CD4-positive, alpha-beta memory T cell (primary cell): Measurements from ENCODE around the gene PHF21A. TPM values are rescaled to one million over a fixed set of nuclear protein-coding genes. Genes with fewer than 3 reads are reported as not detected.
A peak's percentile ranks its signal among the peaks of the same experiment; 100 is the strongest.

ENCODE experiments used
- CTCF ChIA-PET: fragments of 350-600 bp; sonication (Branson Sonifier 250); formaldehyde crosslinking; loops from one replicate; lab custom pipeline; 2021; ENCODE audit warnings: inconsistent platforms; ENCODE audit not compliant: partially characterized antibody; lab: Charles Lee
- POLR2A ChIA-PET: fragments of 350-600 bp; sonication (Branson Sonifier 250); formaldehyde crosslinking; loops from one replicate; lab custom pipeline; 2021; ENCODE audit not compliant: partially characterized antibody; lab: Charles Lee
- DNase-seq, 5 donors: peaks; one replicate each; pipeline versions ENCODE4 v3.0.0 to v3.0.0-alpha.2; 2020 to 2022; ENCODE audit warnings: mixed read lengths in 1 of 5
- H3K27ac ChIP-seq: one replicate; pipeline ENCODE4 v1.7.0; 2013; ENCODE audit warnings: low read depth, low read length
- H3K27me3 ChIP-seq: 2 replicates; pipeline ENCODE4 v1.7.0; 2013; ENCODE audit warnings: mild to moderate bottlenecking, low read length, moderate library complexity; ENCODE audit not compliant: insufficient read depth
- H3K36me3 ChIP-seq: 2 replicates; pipeline ENCODE4 v1.7.0; 2013; ENCODE audit warnings: mild to moderate bottlenecking, low read length, moderate library complexity; ENCODE audit not compliant: insufficient read depth
- H3K4me1 ChIP-seq: 2 replicates; pipeline ENCODE4 v1.7.0; 2013; ENCODE audit warnings: mild to moderate bottlenecking, low read length, moderate library complexity; ENCODE audit not compliant: insufficient read depth
- H3K4me3 ChIP-seq, 2 donors: one replicate each; pipeline ENCODE4 v1.7.0; 2013; ENCODE audit warnings: low read length in 2 of 2, mild to moderate bottlenecking in 1 of 2
- H3K9me3 ChIP-seq, 2 donors: one replicate each; pipeline ENCODE4 v1.7.0; 2013; ENCODE audit warnings: low read length in 2 of 2, control low read depth in 1 of 2; ENCODE audit not compliant: control insufficient read depth in 1 of 2
- H3K27ac Mint-ChIP-seq, 7 donors: one replicate each; pipeline ENCODE4 v1.8.0; 2020 to 2021; ENCODE audit warnings: mixed read lengths in 7 of 7, mild to moderate bottlenecking in 6 of 7, inconsistent platforms in 3 of 7, moderate library complexity in 3 of 7
- H3K27me3 Mint-ChIP-seq, 2 donors: one replicate each; pipeline ENCODE4 v1.8.0; 2020 to 2021; ENCODE audit warnings: mixed read lengths in 2 of 2
- H3K36me3 Mint-ChIP-seq, 2 donors: one replicate each; pipeline ENCODE4 v1.8.0; 2020 to 2021; ENCODE audit warnings: mixed read lengths in 2 of 2, inconsistent platforms in 1 of 2, mild to moderate bottlenecking in 1 of 2
- H3K4me1 Mint-ChIP-seq, 4 donors: one replicate each; pipeline ENCODE4 v1.8.0; 2020 to 2021; ENCODE audit warnings: mixed read lengths in 4 of 4, mild to moderate bottlenecking in 1 of 4
- H3K4me3 Mint-ChIP-seq, 8 donors: one replicate each; pipeline ENCODE4 v1.8.0; 2020 to 2021; ENCODE audit warnings: mixed read lengths in 8 of 8, mild to moderate bottlenecking in 7 of 8, moderate library complexity in 6 of 8, inconsistent platforms in 3 of 8
- H3K9me3 Mint-ChIP-seq, 8 donors: one replicate each; pipeline ENCODE4 v1.8.0; 2020 to 2021; ENCODE audit warnings: mixed read lengths in 8 of 8, mild to moderate bottlenecking in 5 of 8, inconsistent platforms in 3 of 8, moderate library complexity in 1 of 8
- intact Hi-C: fragments of 100-400 bp; cut with micrococcal nuclease; formaldehyde crosslinking; loops from one replicate; pipeline ENCODE4 v1.15.1; 2023
- polyA plus RNA-seq, 2 donors: library from polyadenylated mRNA; unstranded; fragments of 300-500 nt; fragmentation: Illumina TruSeq; gene quantifications; one replicate each; pipeline ENCODE4 v1.2.3, GENCODE V29; 2021
- total RNA-seq, 2 experiments: library from RNA; stranded (reverse); gene quantifications; one replicate each; pipeline ENCODE4 v1.2.3, GENCODE V29; 2021

Gene PHF21A
- total and polyA plus RNA-seq, 4 experiments from 2014 or later = 3.7 to 68.4 (median 42.9) TPM

GRCh38 chr11:45964911-45965389 is 156.3 kb downstream of the PHF21A start:
- peak; percentile 63 to 65 (median 65) for DNase-seq
- Histone ChIP-seq H3K27me3 (no peaks in the 10 kb centered on the region), H3K36me3 (peaks cover 33% of the 10 kb centered on the region), H3K4me1 (no peaks in the 10 kb centered on the region), H3K4me3 (no peak overlapping the region), H3K27ac (no peak overlapping the region), H3K9me3 (no peaks in the 10 kb centered on the region)
- ChIA-PET POLR2A (interaction anchor here (1.2 to 2.1 kb wide), 3 partner anchors 34 to 57 kb away, joined by 3 to 10 read pairs (median 3); partner anchors contain the start of genes FREY1 and PEX16), CTCF (interaction anchor here (0.8 to 4.2 kb wide), 49 partner anchors 9 to 1157 kb away, joined by 3 to 75 read pairs (median 5); partner anchors contain the start of genes CREB3L1 and PEX16)
- no peaks in the 10 kb centered on the region for H3K9me3 Mint-ChIP-seq
- no peak overlapping the region for H3K4me3 Mint-ChIP-seq
- intact Hi-C loops = loop anchor here (1.0 to 10.0 kb wide), 4 partner anchors 41 to 570 kb away; no protein-coding TSS in a partner anchor
- peaks cover 0 to 1% (median 0%) of the 10 kb centered on the region in 4 donors for H3K4me1 Mint-ChIP-seq
- H3K36me3 Mint-ChIP-seq = peaks cover 15 to 31% of the 10 kb centered on the region in 2 donors
- no peak overlapping the region for H3K27ac Mint-ChIP-seq
- H3K27me3 Mint-ChIP-seq = no peaks in the 10 kb centered on the region

GRCh38 chr11:45961751-45962240 is 159.5 kb downstream of the PHF21A start:
- Histone ChIP-seq H3K4me3 (no peak overlapping the region), H3K36me3 (peaks cover 10% of the 10 kb centered on the region), H3K27ac (no peak overlapping the region), H3K27me3 (no peaks in the 10 kb centered on the region), H3K9me3 (no peaks in the 10 kb centered on the region), H3K4me1 (no peaks in the 10 kb centered on the region)
- intact Hi-C loops = loop anchor here (10.0 kb wide), 1 partner anchor 573 kb away; no protein-coding TSS in a partner anchor
- H3K4me3 Mint-ChIP-seq = no peak overlapping the region
- H3K36me3 Mint-ChIP-seq = peaks cover 23 to 24% of the 10 kb centered on the region in 2 donors
- no peak overlapping the region for H3K27ac Mint-ChIP-seq
- peaks cover 0 to 5% (median 4%) of the 10 kb centered on the region in 4 donors for H3K4me1 Mint-ChIP-seq
- ChIA-PET POLR2A (no interaction called here), CTCF (interaction anchor here (0.6 kb wide), 1 partner anchor 1482 kb away, joined by 3 read pairs; no protein-coding TSS in a partner anchor)
- no peak for DNase-seq
- peaks cover 0 to 2% (median 0%) of the 10 kb centered on the region in 8 donors for H3K9me3 Mint-ChIP-seq
- no peaks in the 10 kb centered on the region for H3K27me3 Mint-ChIP-seq

GRCh38 chr11:45960387-45961095 is 160.7 kb downstream of the PHF21A start:
- no peaks in the 10 kb centered on the region for H3K9me3 ChIP-seq
- peaks cover 10% of the 10 kb centered on the region for H3K36me3 ChIP-seq
- H3K4me1 ChIP-seq = no peaks in the 10 kb centered on the region

GRCh38 chr11:45959851-45960250 is 161.4 kb downstream of the PHF21A start:
- ChIA-PET POLR2A (no interaction called here), CTCF (no interaction called here)
- Histone ChIP-seq H3K27me3 (no peaks in the 10 kb centered on the region), H3K4me3 (no peak overlapping the region), H3K9me3 (no peaks in the 10 kb centered on the region), H3K4me1 (no peaks in the 10 kb centered on the region), H3K36me3 (peaks cover 6% of the 10 kb centered on the region), H3K27ac (no peak overlapping the region)
- Mint-ChIP-seq H3K4me1 (peaks cover 0 to 5% (median 4%) of the 10 kb centered on the region in 4 donors), H3K27ac (no peak overlapping the region), H3K9me3 (peaks cover 0 to 2% (median 0%) of the 10 kb centered on the region in 8 donors), H3K4me3 (no peak overlapping the region), H3K27me3 (no peaks in the 10 kb centered on the region), H3K36me3 (peaks cover 37 to 39% of the 10 kb centered on the region in 2 donors)
- intact Hi-C loops = loop anchor here (10.0 kb wide), 1 partner anchor 575 kb away; no protein-coding TSS in a partner anchor
- DNase-seq = no peak

More at GRCh38 chr11:45960387-45961095, 160.7 kb downstream of the PHF21A start:
- peaks cover 0 to 5% (median 4%) of the 10 kb centered on the region in 4 donors for H3K4me1 Mint-ChIP-seq
- H3K4me3 Mint-ChIP-seq = no peak overlapping the region
- DNase-seq = no peak
- no peaks in the 10 kb centered on the region for H3K27me3 Mint-ChIP-seq
- POLR2A ChIA-PET = no interaction called here
- H3K9me3 Mint-ChIP-seq = peaks cover 0 to 2% (median 0%) of the 10 kb centered on the region in 8 donors
- CTCF ChIA-PET = no interaction called here
- Histone ChIP-seq H3K4me3 (no peak overlapping the region), H3K27ac (no peak overlapping the region), H3K27me3 (no peaks in the 10 kb centered on the region)
- H3K36me3 Mint-ChIP-seq = peaks cover 30 to 32% of the 10 kb centered on the region in 2 donors
- no peak overlapping the region for H3K27ac Mint-ChIP-seq
- intact Hi-C loops = loop anchor here (10.0 kb wide), 1 partner anchor 574 kb away; no protein-coding TSS in a partner anchor

- H3K36me3 Mint-ChIP-seq = peaks cover 56 to 77% of the 10 kb centered on the region in 2 donors
- intact Hi-C loops = no loop called here
- CTCF ChIA-PET = interaction anchor here (5.8 kb wide), 1 partner anchor 16 kb away, joined by 58 read pairs; no protein-coding TSS in a partner anchor
- DNase-seq = no peak
- no peak overlapping the region for H3K27ac ChIP-seq
- H3K4me1 ChIP-seq = no peaks in the 10 kb centered on the region
- H3K36me3 ChIP-seq = peaks cover 43% of the 10 kb centered on the region
- H3K4me1 Mint-ChIP-seq = no peaks in the 10 kb centered on the region
- no peak overlapping the region for H3K4me3 ChIP-seq
- no peaks in the 10 kb centered on the region for H3K27me3 Mint-ChIP-seq
- H3K27ac Mint-ChIP-seq = no peak overlapping the region
- H3K9me3 ChIP-seq = no peaks in the 10 kb centered on the region
- no peaks in the 10 kb centered on the region for H3K27me3 ChIP-seq
- no peak overlapping the region for H3K4me3 Mint-ChIP-seq
- POLR2A ChIA-PET = no interaction called here
- H3K9me3 Mint-ChIP-seq = no peaks in the 10 kb centered on the region
These were observed 171.3 kb downstream of the PHF21A start for GRCh38 chr11:45949992-45950407.

- no peaks in the 10 kb centered on the region for H3K27me3 Mint-ChIP-seq
- DNase-seq = no peak
- H3K4me1 Mint-ChIP-seq = no peaks in the 10 kb centered on the region
- peaks cover 0 to 3% (median 0%) of the 10 kb centered on the region in 8 donors for H3K9me3 Mint-ChIP-seq
- H3K27ac Mint-ChIP-seq = peak overlapping the region in 2 of 7 donors; percentile 26 to 59
- H3K36me3 Mint-ChIP-seq = peaks cover 65 to 81% of the 10 kb centered on the region in 2 donors
- H3K4me3 ChIP-seq = no peak overlapping the region
- no peaks in the 10 kb centered on the region for H3K4me1 ChIP-seq
- H3K36me3 ChIP-seq = peaks cover 43% of the 10 kb centered on the region
- intact Hi-C loops = no loop called here
- no peaks in the 10 kb centered on the region for H3K9me3 ChIP-seq
- H3K27me3 ChIP-seq = no peaks in the 10 kb centered on the region
- ChIA-PET POLR2A (no interaction called here), CTCF (interaction anchor here (5.8 kb wide), 1 partner anchor 17 kb away, joined by 58 read pairs; no protein-coding TSS in a partner anchor)
- no peak overlapping the region for H3K4me3 Mint-ChIP-seq
- no peak overlapping the region for H3K27ac ChIP-seq
These were observed 172.9 kb downstream of the PHF21A start for GRCh38 chr11:45948356-45948755.

GRCh38 chr11:45947885-45948284 is 173.4 kb downstream of the PHF21A start:
- intact Hi-C loops = no loop called here
- H3K4me1 Mint-ChIP-seq = no peaks in the 10 kb centered on the region
- H3K27ac Mint-ChIP-seq = no peak overlapping the region
- H3K36me3 Mint-ChIP-seq = peaks cover 60 to 78% of the 10 kb centered on the region in 2 donors
- Histone ChIP-seq H3K9me3 (no peaks in the 10 kb centered on the region), H3K36me3 (peaks cover 39% of the 10 kb centered on the region), H3K27me3 (no peaks in the 10 kb centered on the region), H3K27ac (no peak overlapping the region), H3K4me1 (no peaks in the 10 kb centered on the region), H3K4me3 (no peak overlapping the region)
- ChIA-PET POLR2A (no interaction called here), CTCF (interaction anchor here (5.8 kb wide), 1 partner anchor 18 kb away, joined by 58 read pairs; no protein-coding TSS in a partner anchor)
- no peaks in the 10 kb centered on the region for H3K27me3 Mint-ChIP-seq
- H3K9me3 Mint-ChIP-seq = peaks cover 0 to 3% (median 0%) of the 10 kb centered on the region in 8 donors
- no peak overlapping the region for H3K4me3 Mint-ChIP-seq
- DNase-seq = no peak
